Hepatocyte (in vitro differentiated cells): ENCODE measurements around the gene CREB5.

Experiments
- EZH2 ChIP-seq: fragments of 200-600 bp; sonication (generic); IDR thresholded peaks from 2 replicates; pipeline ENCODE4 v1.6.1; 2016; ENCODE audit warnings: antibody characterized with exemption, mild to moderate bottlenecking, borderline replicate concordance
- TF ChIP-seq, protein P1 (sequence below): fragments of 200-600 bp; sonication (generic); IDR thresholded peaks from 2 replicates; pipeline ENCODE4 v1.5.1; 2016; ENCODE audit warnings: antibody characterized with exemption, mild to moderate bottlenecking; ENCODE audit not compliant: poor library complexity

DNA sequence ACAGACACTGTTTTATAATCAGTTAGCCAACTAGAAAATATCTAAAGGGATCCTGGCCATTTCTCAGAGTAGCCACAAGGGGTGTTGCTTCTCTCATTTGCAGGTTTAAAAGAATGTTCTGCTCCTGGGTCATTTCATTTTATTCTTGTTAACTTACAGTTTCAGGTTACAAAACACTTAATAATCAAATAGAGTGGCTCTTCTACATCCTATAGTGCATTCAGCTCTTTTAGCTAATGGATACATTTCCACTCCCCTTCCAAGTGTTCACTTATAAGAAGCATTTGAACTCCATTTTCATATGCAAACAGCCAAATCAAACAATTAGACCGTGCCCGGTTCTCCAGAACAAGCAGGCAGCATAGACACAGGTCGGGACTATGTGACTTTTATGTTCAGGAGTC, 428.3 kb downstream of the CREB5 start:
- TF ChIP-seq, protein P1, sequence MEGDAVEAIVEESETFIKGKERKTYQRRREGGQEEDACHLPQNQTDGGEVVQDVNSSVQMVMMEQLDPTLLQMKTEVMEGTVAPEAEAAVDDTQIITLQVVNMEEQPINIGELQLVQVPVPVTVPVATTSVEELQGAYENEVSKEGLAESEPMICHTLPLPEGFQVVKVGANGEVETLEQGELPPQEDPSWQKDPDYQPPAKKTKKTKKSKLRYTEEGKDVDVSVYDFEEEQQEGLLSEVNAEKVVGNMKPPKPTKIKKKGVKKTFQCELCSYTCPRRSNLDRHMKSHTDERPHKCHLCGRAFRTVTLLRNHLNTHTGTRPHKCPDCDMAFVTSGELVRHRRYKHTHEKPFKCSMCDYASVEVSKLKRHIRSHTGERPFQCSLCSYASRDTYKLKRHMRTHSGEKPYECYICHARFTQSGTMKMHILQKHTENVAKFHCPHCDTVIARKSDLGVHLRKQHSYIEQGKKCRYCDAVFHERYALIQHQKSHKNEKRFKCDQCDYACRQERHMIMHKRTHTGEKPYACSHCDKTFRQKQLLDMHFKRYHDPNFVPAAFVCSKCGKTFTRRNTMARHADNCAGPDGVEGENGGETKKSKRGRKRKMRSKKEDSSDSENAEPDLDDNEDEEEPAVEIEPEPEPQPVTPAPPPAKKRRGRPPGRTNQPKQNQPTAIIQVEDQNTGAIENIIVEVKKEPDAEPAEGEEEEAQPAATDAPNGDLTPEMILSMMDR: peak; percentile 38
- no peak for TF ChIP-seq EZH2
